ENCODE data around the gene LMCD1.

LMCD1 gene

DNA sequence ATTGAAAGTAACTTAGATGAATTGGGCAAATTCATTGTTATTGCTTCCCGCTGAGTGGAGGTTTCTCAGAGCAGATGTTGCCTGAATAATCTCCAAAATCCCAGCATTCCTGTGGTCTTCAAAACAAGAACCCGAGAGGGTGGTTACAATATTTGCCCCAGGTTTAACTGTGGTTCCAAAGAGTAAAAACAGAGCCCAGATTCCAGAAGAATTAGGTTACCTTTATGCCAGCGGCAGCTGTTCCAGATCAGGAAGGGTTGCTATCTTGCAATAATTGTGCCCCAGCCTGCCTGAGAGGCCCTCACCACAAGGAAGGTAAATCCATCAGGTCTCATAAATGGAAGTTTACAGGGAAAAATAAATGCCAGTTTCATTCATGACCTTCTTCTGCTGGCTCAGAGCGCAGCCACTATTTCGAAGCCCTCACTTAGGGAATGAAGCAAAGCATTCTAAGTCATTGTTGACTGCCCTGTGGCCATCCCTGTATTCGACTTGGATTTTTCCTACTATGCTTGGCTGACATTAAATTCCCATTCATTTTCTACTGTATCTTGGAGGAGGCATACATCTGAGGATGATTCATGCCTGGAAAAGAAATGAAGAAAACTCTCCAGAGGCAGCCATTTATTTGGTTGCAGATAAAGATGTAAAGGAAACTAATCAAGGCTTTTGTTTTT, 88.4 kb downstream of the LMCD1 start:
- DNase-seq (ENCODE audit: low spot score): no peak

GRCh38 chr3:8593021-8593827, 91.6 kb downstream of the LMCD1 start:
- no peak for DNase-seq (ENCODE audit: low spot score)

DNA sequence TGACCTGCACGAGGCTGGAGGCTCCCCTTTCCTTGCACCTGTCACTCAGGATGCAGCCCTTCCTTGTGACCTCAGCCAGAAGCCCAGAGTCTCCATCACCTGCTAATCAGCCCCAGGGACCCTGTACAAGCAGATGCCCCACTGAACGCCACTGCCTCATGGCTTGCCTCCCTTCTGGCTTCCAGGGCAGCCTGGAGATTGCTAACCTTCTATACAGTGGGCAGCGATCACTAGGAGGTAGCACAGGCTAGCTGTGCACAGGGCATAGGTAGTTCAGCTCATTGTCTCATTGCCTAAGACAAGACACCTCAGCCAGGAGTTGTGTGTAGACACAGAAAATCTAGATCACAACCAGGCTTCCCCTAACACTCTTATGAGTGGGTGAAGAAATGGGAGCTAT, 93.6 kb downstream of the LMCD1 start:
- no peak for DNase-seq (ENCODE audit: low spot score)

GRCh38 chr3:8595695-8596115, 94.1 kb downstream of the LMCD1 start:
- no peak for DNase-seq (ENCODE audit: low spot score)

DNA sequence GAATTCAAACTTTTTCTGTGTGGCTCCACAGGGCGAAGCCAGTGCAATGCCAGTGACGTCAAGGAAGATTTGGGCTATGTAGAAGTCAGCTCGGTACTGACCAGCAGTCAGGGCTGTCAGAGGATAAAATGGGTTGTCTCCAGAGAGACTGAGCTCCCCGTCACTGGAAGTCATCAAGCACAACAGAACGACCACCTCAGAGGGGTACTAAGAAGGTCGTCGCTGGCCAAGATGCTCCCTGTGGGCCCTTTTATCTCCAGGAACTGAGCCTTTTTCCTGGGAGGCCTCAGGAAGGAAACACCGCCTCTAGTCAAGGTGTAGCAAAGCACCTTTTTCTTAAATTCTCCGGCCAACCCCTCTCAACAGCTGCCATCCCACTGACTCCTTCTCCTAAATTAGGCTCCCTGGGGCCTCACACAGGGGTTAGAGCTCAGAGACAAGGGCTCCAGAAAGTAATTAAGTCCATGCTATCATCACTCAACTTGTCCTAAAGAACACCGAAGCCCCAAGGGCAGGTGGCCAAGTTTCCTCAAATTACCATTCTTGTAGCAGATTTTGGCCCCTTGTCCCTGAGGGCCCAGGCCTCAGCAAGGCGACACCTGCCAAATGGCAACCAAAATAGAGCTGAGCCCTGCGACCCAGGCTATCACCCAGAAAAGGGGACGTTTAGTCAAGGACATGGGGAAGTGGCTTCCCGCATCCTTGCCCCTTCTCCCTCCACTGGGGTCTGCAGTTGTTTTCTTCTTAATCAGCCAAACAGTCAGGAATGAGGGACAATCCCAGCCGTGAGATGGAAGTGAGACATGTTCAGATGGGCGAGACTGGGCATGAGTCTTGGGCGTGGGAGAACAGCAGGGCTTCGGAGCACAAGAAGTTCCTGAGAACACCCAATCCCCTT, 94.9 kb downstream of the LMCD1 start:
- DNase-seq (ENCODE audit: low spot score): no peak

- no peak for DNase-seq (ENCODE audit: low spot score)
Measured at GRCh38 chr3:8597219-8597853, 95.7 kb downstream of the LMCD1 start.

DNA sequence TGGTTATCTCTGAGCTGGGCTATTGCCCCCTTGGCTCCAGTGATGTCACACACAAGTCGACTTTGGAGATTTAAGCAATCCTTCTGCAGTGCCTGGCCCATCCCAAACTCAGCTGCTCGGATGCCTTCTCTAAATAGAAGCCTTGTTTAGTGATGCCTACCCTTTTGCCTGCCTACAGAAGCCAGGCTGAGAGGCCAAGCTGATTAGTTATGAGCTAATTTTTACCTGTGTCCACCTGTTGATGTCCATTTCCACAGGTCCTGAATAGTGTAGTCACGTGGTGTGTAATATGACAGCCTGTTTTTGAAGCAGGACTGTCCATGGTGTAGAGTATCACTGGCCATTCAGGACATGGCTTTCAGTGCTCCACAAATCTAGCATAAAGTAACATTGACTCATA, 97.5 kb downstream of the LMCD1 start:
- no peak for DNase-seq (ENCODE audit: low spot score)

DNA sequence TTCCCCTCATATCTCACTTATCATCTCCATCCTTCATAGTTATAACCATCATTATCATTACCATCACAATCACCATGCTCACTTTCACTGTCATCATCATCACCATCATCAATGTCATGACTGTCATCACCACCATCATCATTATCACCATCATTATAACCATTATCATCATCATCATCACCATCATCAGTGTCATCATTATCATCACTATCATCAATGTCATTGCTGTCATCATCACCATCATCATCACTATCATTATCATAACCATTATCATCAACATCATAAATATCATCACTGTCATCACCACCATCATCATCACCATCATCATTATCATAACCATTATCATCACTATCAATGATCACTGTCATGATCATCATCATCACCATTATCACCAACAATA, 98.8 kb downstream of the LMCD1 start:
- DNase-seq (ENCODE audit: low spot score): no peak

DNA sequence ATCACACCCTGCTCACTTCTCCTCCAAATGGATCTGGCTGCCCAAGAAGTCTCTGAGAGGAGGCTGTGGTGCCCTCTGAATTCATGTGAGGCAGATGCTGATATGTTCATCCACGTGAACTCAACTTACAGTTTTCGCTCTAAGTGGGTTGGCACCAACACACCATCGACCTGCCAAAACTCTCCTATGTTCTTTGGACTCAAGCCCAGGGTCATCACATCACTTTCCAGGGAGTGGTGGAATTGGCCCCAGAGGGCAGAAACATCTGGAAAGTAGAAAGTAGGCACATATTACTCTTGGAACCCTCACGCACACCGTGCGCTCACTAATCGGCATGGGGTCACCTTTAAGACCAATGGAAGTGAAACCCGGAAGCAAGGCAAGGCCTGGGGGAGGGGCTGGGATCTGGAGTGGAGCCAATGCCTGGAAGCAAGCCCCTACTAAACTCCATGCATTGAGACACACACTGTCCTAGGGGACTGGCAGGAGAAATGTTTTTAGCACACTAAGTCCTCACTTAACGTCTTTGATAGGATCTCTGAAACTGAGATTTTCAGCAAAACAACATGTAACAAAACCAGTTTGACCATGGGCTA, 101.6 kb downstream of the LMCD1 start:
- no peak for DNase-seq (ENCODE audit: low spot score)

- no peak for DNase-seq (ENCODE audit: low spot score)
Measured at GRCh38 chr3:8604006-8604405, 102.4 kb downstream of the LMCD1 start.

- no peak for DNase-seq (ENCODE audit: low spot score)
Measured at GRCh38 chr3:8604988-8605387, 103.4 kb downstream of the LMCD1 start.

- no peak for DNase-seq (ENCODE audit: low spot score)
Measured at GRCh38 chr3:8606701-8607231, 105.1 kb downstream of the LMCD1 start.

DNA sequence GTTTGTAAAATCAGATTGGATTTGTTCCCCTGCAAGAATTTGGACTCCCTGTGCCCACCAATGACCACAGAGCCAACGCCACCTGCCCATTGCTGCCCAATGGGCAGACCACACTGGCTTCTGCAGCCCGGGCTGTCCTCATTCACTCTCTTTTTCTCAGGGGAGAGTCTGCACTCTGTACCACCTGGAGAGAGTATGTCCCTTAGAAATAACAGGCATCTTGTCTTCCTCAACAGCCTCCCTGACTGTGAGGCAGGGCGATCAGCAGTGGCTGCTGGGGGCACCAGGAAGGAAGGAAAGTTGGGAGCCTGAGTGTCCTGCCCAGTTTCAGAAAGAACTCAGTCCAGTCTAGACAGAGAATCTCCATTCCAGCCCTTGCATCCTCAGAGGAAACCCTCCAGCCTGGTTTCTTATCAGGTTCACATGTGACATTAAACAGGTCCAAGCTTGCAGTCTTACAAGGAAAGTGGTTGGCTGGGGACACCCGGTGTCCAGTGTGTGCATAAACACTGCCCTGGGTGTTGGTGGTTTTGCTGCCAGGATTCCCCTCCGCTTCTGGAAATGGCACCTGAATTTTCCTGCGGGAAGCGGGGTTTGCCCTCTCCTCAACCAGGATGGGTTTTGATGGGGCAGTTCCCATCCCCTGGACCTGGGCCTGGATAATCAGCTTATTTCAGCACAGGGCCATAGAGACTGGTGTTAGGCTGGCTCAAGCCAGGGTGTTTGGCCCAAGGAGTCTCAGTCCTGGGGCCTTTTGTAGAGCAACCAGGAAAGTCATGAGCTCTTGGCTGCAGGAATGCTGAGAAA, 105.8 kb downstream of the LMCD1 start:
- DNase-seq (ENCODE audit: low spot score): peak; percentile 75

DNA sequence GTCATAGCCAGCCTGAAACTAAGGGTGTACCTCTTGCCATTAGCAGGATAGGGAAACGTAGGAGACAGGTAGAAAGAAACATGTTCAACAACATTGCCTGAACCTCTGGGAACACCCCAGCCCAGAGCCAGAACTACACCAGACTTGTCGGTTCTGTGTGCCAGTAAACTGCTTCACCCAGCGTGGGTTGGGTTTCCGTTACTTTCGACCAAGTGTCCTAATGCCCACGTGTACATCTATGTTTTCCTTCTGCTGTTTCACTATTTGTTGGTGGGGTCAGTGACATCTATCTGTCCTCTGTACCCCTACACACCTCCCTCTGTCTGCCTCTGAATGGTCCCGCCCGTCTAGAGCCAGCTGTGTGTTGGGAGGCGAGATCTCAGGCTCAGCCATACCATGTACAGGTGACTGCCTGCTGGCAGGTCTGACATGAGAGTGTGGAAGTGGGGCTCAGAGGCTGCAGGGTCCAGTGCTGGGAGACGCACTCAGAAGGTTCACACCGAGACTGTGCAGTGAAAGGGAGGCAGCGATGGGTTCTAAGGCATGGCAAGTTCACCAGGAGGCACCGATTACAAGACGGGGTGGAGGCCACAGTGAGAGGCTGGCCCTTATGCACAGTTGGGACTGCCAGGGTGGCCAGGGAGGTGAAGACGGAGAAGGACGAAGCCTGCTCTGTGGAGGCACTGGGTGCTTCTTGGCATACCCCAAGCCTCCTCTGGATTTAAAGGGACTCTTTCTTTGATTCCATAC, 106.6 kb downstream of the LMCD1 start:
- DNase-seq (ENCODE audit: low spot score): no peak

DNA sequence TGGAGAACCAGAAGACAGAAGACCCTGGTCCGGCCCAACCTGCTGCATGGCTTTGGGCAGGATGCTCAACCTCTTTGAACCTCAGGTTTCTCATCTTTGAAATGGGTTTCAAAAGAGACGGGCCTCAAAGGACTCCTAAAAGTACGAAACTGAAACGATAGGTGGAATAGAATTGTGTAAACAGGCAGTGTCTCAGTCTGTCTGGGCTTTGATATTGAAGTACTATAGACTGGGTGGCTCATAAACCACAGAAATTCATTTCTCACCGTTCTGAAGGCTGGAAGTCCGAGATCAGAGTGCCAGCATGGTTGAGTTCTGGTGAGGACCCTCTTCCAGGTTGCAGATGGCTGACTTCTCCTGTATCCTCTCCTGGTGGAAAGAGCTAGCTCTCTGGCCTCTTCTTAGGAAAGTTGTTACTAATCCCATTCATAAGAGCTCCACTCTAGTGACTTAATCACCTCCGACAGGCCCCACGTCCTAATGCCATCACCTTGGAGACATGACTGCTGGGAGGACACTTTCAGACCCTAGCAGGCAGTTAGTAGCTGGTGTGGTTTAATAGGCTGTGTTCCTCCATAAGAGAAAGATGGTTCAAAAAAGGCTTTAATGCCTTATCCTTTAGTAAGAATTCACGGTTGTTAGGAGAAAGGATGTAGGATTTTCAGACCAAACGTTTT, 107.3 kb downstream of the LMCD1 start:
- no peak for DNase-seq (ENCODE audit: low spot score)

- DNase-seq (ENCODE audit: low spot score): no peak
Measured at GRCh38 chr3:8610951-8611350, 109.3 kb downstream of the LMCD1 start.

DNA sequence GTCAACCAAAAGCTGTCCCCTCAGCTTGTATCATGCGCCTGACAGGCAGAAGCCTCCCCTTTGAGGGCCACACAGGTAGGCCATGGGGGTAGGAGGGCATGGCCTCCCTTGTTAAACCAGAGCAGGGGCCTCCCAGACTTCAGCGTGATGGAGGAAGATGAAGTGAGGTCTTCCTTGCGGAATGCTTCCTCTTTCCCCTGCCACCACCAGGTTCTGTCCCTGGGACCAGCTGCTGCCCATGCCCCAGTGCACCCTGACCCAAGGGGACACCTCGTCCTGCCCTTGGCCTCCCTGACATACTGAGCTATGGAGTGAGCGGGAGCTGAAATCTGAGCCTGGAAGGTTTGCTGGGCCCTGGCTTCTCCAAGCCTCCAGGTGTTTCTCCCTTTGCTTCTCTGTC, 116.3 kb downstream of the LMCD1 start:
- DNase-seq (ENCODE audit: low spot score): no peak

DNA sequence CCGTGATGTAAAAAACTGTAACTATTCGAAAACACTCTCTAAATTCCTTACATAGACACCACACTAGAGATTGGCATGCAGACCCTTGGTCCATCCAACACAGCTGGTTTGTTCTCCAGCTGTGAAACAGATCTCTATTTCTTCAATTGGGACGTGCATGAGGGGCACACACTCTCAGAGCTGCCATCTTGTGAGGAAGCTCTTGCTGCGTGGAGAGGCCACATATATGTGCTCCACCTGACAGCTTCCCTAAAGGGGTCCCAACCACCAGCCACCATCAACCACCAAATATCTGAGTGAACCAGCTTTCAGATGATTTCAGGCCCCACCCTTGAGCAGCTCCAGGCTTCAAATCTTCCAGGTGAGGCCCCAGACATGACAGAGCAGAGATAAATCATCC, 117.3 kb downstream of the LMCD1 start:
- DNase-seq (ENCODE audit: low spot score): no peak

DNA sequence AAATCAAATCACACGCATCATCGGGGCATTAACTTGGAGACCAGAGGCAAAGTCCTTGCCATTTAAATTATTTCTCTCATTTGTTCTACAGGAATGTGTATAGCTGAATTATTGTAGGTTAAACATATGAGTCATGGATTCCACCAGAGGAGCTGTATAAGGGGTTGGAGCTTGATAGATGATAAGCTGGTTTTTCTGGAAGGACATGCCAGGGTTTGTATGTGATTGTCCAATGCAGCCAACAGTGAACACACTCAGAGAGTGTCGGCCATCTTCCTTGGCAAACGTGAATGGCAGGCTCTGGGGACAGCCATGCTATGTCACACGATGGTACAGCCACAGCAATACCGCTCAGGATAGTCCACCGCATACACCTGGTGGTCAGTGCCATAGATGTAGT, 117.9 kb downstream of the LMCD1 start:
- DNase-seq (ENCODE audit: low spot score): peak; percentile 60
